GM19468 (cell line): Measurements from ENCODE around the gene MS4A10.
"Not testable (repeated sequence)": the region's sequence is repeated elsewhere in the genome, so short reads cannot be mapped to it uniquely, and the experiment has no call there.

Experiments used
- ATAC-seq: cut with Tn5 transposase; IDR thresholded peaks from one replicate; pipeline ENCODE4 v1.9.1; 2021; ENCODE audit warnings: mild to moderate bottlenecking, moderate library complexity, moderate number of reproducible peaks; ENCODE audit not compliant: unreplicated experiment; ENCODE audit errors: extremely low read depth

MS4A10 gene

DNA sequence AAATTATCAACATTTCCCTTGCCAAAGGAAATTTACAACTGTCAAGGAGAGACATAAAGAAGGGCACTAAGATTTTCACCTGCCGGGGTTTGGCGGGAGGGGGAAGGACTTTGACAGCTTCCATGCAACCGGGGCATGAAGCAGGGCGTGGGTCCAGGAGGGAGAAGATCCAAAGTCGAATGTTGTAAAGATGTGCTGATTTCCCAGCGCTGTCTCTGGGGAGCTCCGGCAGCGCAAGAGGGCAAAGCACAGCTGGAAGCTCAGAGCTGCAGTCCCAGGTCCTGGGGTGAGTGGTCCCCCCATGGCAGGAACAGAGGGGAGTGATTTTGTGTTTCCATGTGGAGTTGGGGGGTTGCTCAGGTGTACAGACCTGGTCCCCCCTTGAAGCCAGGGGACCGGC, at the start of gene MS4A10:
MS4A10 (plus strand) TSS at position 198 of the 400 bp plus-strand sequence. CDS start 5,003 bp downstream, outside the sequence.
- ATAC-seq = no peak

DNA sequence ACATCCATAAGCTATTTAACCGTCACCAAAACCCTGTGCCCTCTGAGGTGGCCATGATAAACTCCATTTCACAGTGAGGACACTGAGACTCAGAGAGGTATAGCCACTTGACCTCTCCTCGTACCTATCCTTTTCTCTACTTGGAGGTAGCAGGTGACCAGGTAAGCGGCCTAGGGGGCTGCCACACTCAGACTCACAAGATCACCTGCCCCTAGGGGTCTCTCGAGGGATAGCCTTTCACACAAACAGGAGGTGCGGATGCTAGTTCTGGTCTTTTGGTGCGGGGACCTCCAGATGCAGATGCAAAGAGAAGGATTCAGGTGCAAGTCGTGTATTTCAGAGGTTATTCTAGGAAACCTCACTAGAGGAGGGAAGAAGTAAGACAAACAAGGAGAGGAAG, 46.0 kb upstream of the MS4A10 start:
- no peak for ATAC-seq

DNA sequence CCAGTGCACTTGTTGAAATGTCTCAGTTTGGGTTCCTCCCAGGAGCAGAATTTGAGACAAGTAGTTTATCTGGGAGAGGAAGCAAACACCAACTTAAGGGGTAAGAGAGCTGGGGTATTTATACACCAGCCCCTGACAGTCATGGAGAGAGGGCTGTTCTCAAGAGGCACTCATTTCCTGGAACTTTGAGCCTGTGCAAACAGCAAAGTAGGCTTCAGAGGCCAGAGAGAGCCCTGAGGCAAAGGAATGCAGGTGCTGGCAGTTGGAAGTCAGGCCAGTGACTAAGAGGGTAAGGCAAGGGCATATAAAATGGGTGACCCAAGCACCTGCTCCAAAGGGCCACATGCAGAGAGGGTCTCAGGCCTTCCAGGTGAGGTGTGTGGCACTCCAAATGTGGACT, 44.6 kb upstream of the MS4A10 start:
- no peak for ATAC-seq

DNA sequence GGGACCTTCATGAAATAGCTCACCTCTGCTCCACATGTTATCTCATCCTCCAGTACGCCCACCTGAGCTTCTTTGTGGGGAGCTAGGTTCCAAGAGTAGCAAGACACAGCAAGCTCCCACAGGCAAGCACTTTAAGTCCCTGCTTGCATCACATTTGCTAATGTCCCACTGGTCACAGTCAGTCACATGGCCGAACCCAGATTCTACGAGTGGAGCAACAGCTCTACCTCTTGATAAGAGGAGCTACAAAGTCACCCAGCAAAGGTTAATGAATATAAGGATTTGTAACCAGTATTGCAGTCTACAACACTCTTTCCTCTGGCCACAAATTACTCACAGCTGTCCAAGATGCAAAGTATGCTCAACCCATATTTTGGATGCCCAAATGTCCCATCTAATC, 43.7 kb upstream of the MS4A10 start:
- no peak for ATAC-seq

DNA sequence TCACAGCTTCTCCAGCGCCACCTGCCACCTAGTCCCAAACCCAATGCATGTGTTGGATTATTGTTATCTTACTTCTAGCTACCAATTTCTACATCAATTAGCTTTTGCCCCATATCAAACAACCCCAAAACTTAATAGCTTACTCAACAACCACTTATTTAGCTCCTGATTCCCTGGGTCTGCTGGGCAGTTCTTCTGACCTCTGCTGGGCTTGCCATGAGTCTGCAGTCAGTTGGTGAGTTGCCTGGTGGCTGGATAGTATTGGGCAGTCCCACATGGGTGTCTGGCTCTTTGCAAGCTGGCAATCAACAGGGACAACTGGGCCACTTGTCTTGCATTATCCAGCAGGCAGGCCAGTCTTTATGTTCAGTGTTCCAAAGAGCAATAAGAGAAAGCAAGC, 42.1 kb upstream of the MS4A10 start:
- no peak for ATAC-seq

DNA sequence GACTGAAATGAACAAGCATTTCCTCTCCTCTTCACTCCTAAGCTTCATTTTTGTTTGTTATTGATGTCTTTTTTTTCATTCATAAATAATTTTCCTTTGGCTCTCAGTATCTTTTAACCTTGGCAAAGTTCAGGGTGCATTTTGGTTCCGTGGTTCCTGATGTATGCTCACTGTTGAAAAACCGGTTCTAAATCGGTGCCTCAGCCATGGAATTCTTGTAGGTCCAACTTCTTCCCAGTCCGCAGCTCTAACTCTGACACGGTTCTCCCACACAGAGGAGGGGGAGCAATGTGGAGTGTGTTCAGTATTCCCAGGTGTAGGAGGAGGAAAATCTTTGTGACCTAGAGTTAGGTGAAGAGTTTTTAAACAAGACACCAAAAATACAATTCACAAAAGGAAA, 41.0 kb upstream of the MS4A10 start:
- no peak for ATAC-seq

DNA sequence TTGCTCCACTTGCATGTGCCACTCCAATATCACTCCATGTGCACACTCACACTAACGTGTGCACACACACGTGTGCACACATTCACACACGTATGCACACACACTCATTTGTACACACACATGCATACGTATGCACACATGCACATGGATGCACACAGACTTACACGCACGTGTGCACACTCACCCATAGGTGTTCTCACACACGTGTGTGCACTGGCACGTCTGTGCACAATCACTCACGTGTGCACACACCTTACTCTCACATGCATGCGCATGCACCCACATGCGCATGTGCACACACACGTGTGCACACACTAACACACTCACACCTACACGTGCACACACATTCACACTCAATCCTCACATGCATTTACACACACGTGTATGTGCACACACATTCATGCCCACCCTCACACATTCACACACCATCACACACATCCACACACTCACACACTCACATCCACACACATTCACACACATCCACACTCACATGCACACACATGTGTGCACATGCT, 37.7 kb upstream of the MS4A10 start:
- ATAC-seq = no peak

DNA sequence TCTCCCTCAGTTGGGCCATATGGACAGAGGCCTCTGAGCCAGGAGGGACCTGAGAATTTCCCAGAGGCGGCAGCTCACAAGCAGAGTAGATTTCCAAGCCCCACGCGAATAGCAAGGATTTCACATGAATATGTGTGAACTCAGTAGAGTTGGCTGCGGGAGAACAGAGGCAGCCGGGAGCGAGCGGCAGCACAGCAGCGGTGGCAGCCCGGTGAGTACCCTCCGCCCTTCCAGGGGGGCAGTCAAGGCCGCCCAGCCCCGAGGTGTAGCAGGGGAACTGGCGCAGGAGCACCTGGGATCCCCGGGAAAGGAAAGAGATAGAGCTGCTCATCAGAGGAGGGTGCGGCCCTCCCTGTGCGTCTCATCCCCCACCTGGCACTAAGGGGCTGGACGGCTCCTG, 36.9 kb upstream of the MS4A10 start:
- no peak for ATAC-seq

DNA sequence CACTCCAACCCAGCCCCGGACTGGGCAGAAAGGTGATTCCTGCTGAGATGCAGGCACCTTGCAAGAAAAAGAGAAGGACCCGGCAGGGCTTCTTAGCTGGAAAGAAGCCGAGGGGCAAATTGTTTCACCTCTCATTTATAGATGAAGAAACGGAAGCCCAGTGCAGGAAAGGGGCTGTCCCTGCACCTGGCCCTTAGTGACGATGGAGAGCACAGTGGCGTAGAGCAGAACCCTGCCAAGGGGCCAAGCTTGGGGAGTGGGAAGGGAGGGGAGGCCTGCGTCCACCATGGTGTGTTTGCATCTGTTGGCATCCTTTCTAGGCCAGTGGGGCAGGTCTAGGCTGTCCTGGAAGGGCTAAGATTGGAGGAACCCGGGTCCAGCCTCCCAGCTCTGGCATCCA, 36.3 kb upstream of the MS4A10 start:
- ATAC-seq = no peak

DNA sequence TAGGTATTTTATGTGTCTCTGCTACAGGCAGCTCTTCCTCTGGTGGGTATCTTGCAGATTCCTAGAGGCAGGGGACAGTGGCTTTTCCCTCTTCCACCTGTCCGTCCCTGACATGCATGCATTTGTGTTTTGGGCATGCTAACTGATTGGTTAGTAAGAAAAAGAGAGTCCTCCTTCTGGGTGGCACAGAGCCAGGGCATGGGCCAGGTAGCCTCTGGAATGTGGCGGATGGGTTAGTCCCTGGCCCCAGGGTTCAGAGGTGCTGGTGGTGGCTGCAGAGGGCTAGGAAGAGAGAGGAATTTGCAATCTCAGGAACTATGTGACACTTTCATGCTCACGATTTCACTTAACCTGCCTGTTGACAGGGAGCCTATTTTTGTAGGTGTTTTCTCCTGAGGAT, 34.2 kb upstream of the MS4A10 start:
- no peak for ATAC-seq

DNA sequence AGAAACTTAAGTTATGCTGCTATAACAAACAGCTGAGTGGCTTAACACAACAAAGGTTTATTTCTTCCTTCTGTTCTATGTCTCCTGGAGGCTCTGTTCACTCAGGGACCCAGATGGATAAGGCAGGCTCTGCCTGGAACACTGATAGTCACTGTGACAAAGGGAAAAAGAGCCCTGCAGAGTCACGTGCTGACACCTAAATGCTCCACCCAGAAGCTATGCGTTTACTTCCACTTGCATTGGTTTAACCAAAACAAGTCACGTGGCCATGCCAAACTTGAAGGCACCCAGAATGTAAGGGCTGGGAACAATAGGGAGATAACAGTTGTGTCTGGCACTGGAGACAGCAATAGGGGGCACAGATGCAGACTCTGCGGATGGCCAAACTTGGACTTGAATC, 31.8 kb upstream of the MS4A10 start:
- no peak for ATAC-seq

DNA sequence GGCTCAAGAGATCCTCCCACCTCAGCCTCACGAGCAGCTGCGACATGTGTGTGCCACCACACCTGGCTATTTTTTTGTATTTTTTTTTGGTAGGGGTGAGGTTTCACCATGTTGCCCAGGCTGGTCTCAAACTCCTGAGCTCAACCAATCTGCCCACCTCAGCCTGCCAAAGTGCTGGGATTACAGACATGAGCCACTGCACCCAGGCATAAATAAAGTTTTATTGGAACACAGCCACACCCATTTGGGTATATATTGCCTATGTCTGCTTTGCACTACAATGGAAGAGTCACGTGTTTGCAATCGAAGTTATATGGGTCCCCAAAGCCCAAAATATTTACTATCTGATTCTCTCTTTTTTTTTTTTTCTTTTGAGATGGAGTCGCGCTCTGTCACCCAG, 30.2 kb upstream of the MS4A10 start:
- ATAC-seq = no peak

DNA sequence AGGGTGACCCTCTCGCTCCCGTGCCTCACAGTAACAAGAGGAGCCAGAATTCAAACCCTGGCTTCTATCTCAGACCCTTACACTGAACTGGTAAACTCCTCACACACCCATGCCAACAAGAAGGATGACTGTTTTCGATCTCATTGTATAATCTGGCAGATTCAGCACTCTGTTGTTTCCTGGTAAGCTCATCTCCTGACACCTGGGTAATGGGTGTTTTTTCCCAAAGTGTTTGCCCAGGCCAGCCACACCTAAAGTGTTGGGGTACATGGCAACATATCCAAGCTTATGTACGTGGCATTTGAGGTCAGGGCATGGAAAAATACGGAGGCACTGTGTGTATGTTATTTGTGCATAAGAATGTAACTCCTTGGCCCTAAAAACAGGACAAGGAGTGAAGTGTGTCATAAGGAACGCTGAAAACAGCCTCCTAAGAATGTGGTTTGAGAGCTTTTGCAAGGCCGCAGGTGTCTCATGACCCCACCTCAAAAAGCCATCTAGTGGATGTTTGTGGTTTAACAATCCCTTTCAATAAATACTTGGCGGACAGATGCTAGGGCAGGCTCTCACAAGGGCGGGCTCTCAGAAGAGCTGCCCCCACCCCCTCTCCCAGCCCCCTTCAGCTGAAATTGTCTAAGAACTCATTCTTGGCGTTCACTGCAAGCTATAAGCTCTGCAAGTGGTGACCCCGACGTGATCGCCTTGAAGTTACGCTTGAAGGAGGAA, 28.7 kb upstream of the MS4A10 start, which contains the start of gene MS4A15:
MS4A15 (plus strand) TSS at position 561 of the 726 bp plus-strand sequence. CDS start 6,867 bp downstream, outside the sequence.
- ATAC-seq = no peak

DNA sequence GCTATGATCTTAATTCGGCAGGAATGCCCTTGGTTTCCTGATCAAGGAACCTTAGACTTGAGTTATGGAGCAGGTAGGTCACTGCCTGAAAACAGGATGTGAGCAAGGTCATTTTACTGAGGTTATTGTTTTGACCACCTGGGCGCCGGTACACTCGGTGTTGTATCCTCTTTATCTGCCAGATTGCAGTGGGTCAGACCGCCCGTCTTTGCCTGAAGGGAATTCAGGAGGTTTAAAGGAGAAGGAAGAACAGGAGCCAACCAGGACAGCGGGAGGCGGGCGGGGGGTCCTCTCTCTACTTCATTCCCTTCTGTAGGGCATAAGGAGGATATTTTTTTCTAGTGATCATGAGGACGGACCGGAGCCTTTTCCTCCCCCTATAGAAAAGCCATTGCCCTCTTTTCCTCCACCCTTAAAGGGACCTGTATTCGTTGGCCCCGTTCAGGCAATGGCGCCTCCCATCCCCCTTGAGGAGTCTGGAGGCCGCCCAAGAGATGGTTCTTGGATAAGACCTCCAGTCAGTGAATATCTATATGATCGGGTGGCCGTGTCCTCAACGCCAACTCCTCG, 27.8 kb upstream of the MS4A10 start:
- ATAC-seq = no peak

DNA sequence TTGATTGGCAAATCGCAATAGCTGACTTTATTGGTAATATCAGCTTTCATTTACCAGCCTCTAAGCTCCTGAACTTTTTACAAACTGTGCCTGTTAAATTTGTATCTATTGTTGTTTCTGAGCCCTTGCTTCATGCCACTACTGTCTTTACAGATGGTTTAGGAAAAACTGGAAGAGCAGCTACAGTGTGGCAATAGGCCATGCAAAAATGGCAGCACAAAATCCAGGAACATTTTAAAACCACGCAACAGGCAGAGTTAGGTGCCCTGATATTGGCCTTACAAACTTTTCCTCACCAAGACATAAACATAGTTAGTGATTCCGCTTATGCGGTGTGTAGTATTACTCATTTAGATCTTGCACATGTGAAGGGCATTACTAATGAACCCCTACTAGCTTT, 26.5 kb upstream of the MS4A10 start:
- not testable (repeated sequence) for ATAC-seq

DNA sequence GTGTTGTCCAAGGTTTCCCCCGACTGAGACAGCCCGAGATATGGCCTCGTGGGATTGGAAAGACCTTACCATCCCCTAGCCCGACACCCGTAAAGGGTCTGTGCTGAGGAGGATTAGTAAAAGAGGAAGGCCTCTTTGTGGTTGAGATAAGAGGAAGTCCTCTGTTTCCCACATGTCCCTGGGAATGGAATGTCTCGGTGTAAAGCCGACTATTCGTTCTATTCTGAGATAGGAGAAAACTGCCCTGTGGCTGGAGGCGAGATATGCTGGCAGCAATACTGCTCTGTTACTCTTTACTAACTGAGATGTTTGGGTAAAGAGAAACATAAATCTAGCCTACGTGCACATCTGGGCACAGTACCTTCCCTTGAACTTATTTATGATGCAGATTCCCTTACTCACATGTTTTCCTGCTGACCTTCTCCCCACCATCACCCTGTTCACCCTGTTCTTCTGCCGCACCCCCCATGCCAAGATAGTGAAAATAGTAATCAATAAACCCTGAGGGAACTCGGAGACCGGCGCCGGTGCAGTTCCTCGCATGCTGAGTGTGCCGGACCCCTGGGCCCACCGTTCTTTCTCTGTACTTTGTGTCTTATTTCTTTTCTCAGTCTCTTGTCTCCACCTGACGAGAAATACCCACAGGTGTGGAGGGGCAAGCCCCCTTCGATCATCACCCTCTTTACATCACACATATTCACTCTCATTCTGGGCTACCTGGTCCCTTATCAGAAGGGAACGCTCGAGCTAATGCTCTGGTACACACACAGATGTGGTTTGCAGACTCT, 25.5 kb upstream of the MS4A10 start:
- not testable (repeated sequence) for ATAC-seq

DNA sequence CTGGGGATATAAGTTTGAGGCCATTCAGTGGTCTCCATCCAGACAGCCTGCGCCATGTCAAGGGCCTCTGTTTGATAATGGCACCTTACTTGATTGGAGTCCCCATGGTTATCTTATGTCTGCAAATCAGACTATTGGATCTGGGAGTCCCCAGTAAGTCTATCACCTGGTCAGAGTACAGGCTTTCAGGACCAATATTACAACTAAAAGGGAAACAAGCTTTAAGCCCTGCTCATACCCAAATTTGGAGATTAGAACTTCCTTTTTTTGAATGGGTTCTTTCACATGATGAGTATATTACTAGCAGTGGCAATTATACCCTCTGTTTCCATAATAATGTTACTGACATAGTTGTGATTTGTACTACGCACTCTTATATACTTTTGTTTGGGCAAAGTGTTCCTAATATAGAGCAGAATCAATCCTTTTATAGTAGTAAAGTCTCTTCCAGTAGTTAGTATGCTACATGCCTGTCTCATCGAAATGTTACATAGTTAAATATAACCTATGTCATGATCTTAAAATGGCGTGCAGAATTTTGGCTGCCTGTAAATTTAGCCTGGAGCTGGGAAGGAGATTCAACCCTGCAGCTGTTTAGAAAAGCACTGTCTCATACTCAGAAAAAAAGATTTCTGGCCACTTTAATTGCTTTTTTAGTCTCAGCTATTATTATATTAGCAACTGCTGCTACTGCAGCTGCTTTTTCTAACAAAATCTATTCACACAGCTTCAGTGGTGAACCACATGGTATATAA, 23.5 kb upstream of the MS4A10 start:
- no peak for ATAC-seq

DNA sequence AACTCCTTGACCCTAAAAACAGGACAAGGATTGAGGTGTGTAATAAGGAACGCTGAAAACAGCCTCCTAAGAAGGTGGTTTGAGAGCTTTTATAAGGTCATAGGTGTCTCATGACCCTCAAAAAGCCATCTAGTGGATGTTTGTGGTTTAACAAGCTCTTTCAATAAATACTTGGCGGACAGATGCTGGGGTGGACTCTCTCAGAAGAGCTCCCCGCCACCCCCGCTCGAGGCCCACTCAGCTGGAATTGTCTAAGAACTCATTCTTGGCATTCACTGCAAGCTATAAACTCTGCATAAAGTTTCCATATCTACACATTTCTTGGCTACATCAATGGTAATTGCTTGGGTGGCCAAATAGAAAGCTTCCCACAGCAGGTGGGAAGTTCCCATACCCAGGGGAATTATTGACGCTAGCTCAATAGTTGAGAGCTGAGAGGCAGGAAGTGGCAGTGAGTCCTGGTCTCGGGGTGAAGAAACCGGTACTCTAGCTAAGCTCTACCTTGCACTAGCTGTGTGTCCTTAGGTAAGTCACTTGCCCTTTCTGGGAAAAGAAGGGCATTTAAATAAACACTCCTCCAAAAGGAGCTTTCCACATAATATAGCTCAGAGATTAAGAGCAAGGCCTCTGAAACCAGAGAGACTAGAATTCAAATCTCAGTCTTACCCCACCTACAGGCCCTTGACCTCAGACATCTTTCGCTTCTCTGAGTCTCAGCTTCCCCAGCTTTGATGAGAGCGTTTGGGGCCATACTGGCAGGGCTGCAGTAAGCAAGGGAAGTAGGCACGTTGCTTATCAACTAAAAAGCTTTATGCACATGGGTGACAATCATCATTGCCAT, 22.1 kb upstream of the MS4A10 start:
- ATAC-seq = peak; percentile 52

DNA sequence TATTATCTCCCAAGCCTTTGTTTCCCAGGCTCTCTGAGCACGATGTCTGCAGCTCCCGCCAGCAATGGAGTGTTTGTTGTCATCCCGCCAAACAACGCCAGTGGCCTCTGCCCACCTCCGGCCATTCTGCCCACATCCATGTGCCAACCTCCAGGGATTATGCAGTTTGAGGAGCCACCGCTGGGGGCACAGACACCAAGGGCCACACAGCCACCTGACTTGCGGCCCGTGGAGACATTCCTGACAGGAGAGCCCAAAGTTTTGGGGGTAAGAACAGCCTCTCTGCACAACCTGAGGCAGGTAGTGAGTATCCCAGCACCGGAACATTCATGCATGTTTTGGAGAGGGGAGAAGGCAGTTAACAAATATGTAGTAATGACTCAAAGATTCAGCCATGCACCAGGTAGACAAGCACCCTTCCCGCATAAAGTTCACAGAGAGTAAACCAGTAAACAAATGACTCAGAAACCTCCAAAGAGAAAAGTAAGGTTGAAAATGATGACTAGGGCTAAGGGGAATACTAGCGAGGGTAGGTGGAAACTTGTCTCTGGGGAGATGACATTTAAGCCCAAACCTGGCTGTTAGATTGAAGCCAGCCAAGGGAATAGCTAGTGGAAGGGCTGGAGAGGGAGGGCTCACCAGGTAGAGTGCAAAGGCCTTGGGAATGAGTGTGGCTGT, 21.3 kb upstream of the MS4A10 start:
- ATAC-seq = no peak
